NT2/D1 (cell line): Measurements from ENCODE around the gene IFNB1.

Source experiments
- SUZ12 ChIP-seq: IDR thresholded peaks from 2 replicates; pipeline ENCODE4 v1.6.1; 2011; ENCODE audit not compliant: insufficient read length, insufficient read depth; ENCODE audit errors: extremely low read depth
- YY1 ChIP-seq: IDR thresholded peaks from 2 replicates; pipeline ENCODE4 v1.6.1; 2011; ENCODE audit not compliant: insufficient read length, insufficient read depth
- ZNF274 ChIP-seq: IDR thresholded peaks from 2 replicates; pipeline ENCODE4 v1.6.1; 2011; ENCODE audit warnings: mild to moderate bottlenecking, low read depth, low read length

GRCh38 chr9:21042466-21042865, 35.3 kb downstream of the IFNB1 start:
- no peak for TF ChIP-seq YY1
- no peak for TF ChIP-seq ZNF274
- TF ChIP-seq SUZ12, result no peak
